Occipital lobe (tissue), 2 donors: ENCODE results near the gene ACSL5. TPM values are rescaled to one million over a fixed set of nuclear protein-coding genes. Genes with fewer than 3 reads are reported as not detected.
"Not testable (repeated sequence)": the region's sequence is repeated elsewhere in the genome, so short reads cannot be mapped to it uniquely, and the experiment has no call there.

ENCODE experiments used
- DNase-seq: peaks from one replicate; lab custom pipeline; 2025; lab: John Stamatoyannopoulos, UW
- total RNA-seq: library from RNA; depleted of rRNA; stranded (reverse); fragments of >200 nt; gene quantifications from one replicate; pipeline ENCODE4 v1.2.3, GENCODE V29; 2014

The ACSL5 gene
- total RNA-seq, 1 donor from 2014 or later = 3.0 TPM

GRCh38 chr10:112349521-112350085 lies 24.3 kb upstream of the ACSL5 start:
- DNase-seq = no peak

GRCh38 chr10:112351146-112351545 lies 22.8 kb upstream of the ACSL5 start:
- DNase-seq = no peak

GRCh38 chr10:112352044-112352443 lies 21.9 kb upstream of the ACSL5 start:
- no peak for DNase-seq

- DNase-seq = no peak
These were observed 20.9 kb upstream of the ACSL5 start for GRCh38 chr10:112353046-112353445.

- DNase-seq = no peak
These were observed 17.2 kb upstream of the ACSL5 start for GRCh38 chr10:112356686-112357085.

GRCh38 chr10:112359606-112360307 lies 14.2 kb upstream of the ACSL5 start:
- DNase-seq = no peak

- no peak for DNase-seq
These were observed 13.3 kb upstream of the ACSL5 start for GRCh38 chr10:112360308-112361270.

GRCh38 chr10:112361951-112362751 lies 11.8 kb upstream of the ACSL5 start:
- no peak for DNase-seq

- no peak for DNase-seq
These were observed 11.1 kb upstream of the ACSL5 start for GRCh38 chr10:112362833-112363232.

- DNase-seq = no peak
These were observed 9.9 kb upstream of the ACSL5 start for GRCh38 chr10:112363696-112364688.

- no peak for DNase-seq
These were observed 8.9 kb upstream of the ACSL5 start for GRCh38 chr10:112365014-112365432.

- no peak for DNase-seq
These were observed 8.5 kb upstream of the ACSL5 start for GRCh38 chr10:112365451-112365850.

- no peak for DNase-seq
These were observed 6.9 kb upstream of the ACSL5 start for GRCh38 chr10:112366992-112367391.

GRCh38 chr10:112367516-112367915 lies 6.4 kb upstream of the ACSL5 start:
- no peak for DNase-seq

- DNase-seq = no peak
These were observed 4.2 kb upstream of the ACSL5 start for GRCh38 chr10:112369495-112370423.

GRCh38 chr10:112370424-112370819 lies 3.5 kb upstream of the ACSL5 start:
- no peak for DNase-seq

- DNase-seq = not testable (repeated sequence)
These were observed 2.6 kb upstream of the ACSL5 start for GRCh38 chr10:112371326-112371725.

- DNase-seq = not testable (repeated sequence)
These were observed 1.6 kb upstream of the ACSL5 start for GRCh38 chr10:112372182-112372810.
